Stimulated activated CD8-positive, alpha-beta memory T cell treated with anti-CD3 and anti-CD28 coated beads, Interleukin-4, amount 100 ng/mL, for 48 hours (primary cell): Measurements from ENCODE around the gene MRPS31.
"Not testable (repeated sequence)": the region's sequence is repeated elsewhere in the genome, so short reads cannot be mapped to it uniquely, and the experiment has no call there.

ENCODE experiments used
- DNase-seq: peaks from one replicate; pipeline ENCODE4 v3.0.0-alpha.2; 2020

MRPS31 gene

GRCh38 chr13:40789275-40790153, 18.5 kb upstream of the MRPS31 start, which contains the start of gene SLC25A15:
SLC25A15 (plus strand) TSS chr13:40789611; CDS start chr13:40793227, 3,616 bp downstream.
- peak; percentile 82 for DNase-seq

DNA sequence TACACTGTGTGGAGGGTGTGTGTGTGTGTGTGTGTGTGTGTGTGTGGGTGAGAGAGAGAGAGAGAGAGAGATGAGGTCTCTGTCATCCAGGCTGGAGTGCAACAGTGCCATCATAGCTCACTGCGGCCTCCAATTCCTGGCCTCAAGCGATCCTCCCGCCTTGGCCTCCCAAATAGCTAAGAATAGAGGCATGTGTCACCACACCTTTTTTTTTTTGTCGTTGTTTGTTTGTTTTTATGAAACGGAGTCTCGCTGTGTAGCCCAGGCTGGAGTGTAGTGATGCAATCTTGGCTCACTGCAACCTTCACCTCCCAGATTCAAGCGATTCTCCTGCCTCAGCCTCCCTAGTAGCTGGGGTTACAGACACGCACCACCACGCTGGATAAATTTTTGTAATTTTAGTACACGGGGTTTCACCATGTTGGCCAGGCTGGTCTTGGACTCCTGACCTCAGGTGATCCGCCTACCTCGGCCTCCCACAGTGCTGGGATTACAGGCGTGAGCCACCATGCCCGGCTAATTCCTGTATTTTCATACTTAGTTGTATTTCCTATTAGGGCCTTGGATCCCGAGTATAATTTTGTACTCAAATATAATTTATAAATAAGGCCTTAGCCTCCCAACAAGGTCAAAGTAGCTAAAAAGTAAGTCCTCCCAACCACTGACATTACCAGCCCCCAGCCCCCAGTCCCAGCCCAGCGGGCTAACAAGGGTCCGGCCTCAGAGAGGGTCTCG, 17.7 kb upstream of the MRPS31 start:
- DNase-seq: peak; percentile 49

GRCh38 chr13:40787062-40787461, 16.1 kb upstream of the MRPS31 start:
- no peak for DNase-seq

DNA sequence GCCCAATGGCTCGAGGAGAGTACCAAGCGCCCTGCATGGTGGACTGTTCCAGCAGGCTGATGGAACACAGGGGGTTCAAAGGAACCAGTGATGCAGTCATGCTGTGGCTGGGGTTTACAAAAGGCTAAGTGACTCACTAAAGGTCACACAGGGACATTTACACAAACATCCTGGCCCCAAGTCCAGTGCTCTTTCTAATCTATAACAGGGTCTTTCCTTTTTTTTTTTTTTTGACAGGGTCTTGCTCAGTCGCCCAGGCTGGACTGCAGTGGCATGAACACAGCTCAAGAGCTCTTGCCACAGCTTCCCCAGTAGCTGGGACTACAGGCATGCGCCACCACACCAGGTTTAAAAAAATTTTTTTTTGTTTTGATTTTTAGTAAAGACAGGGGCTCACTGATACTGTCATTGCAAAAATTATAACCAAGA, 15.6 kb upstream of the MRPS31 start:
- DNase-seq: peak; percentile 55

- DNase-seq: no peak
Measured at GRCh38 chr13:40784540-40784939, 13.6 kb upstream of the MRPS31 start.

- not testable (repeated sequence) for DNase-seq
Measured at GRCh38 chr13:40782971-40783370, 12.0 kb upstream of the MRPS31 start.

DNA sequence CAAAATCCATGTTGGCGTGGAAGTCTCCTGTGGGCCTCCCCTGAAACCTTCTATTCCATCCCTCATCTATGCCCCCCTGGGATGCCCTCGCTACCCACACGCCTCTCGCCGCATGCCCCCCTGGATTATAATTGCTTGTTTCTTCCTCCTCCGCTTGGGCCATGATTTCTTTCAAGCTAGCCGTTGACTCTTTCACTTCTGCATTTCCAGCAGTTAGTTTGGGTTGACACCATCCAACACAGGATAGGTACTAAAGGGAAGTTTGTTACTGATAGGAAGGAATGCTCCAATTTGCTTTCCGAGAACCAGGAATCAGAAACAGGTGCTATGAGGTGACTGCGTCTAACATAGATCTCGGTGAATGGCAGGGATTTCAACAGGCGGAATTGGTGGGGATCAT, 10.7 kb upstream of the MRPS31 start:
- DNase-seq: no peak

- no peak for DNase-seq
Measured at GRCh38 chr13:40780822-40781401, 9.9 kb upstream of the MRPS31 start.

- no peak for DNase-seq
Measured at GRCh38 chr13:40779796-40780285, 8.9 kb upstream of the MRPS31 start.

GRCh38 chr13:40779049-40779448, 8.1 kb upstream of the MRPS31 start:
- no peak for DNase-seq

DNA sequence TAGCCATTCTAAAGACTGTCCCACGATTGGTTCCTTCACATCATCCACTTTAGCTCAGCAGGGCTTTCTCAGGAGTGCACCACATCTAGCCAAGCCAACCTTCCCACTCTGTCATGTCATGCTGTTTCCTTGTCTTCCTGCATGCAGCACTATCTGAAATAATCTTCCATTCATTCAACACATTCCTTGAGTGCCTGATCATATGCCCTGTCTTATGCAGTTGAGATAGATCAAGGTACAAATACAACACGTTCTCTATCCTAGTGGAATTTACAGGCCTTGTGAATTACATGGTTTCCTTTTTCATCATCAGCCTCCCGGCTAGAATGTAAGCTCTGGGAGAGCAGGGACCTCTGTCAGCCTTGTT, 6.8 kb upstream of the MRPS31 start:
- no peak for DNase-seq

DNA sequence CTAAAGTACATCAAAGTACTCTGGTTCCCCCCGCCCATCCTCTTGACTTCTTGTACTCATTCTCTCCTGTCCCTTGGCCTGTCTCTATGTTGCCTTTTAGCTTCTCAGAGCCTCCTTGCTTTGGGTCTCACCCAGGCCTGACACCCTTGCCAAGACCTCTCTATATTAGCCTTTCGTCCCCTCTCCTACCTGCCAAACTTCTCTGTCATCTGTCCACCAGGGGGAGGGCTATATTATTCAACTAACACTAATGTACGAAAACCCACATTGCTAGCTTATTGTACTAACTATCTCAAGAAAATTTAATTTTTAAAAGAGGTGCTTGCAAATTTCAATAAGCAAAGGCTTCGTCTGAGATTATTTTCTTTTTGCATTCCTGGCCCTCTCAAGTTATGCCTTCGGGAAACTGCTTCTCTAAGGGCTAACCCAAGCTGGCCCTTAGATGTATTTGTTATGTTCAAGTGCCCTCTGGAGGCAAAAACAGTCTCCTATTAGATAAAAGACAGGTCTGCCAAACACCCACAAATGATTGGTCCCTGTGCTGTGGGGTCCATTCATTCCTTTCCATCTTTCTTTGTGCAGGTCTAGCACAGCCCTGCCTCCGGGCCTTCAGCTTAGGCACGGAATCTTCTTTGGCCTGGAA, 6.3 kb upstream of the MRPS31 start:
- DNase-seq: peak; percentile 62

DNA sequence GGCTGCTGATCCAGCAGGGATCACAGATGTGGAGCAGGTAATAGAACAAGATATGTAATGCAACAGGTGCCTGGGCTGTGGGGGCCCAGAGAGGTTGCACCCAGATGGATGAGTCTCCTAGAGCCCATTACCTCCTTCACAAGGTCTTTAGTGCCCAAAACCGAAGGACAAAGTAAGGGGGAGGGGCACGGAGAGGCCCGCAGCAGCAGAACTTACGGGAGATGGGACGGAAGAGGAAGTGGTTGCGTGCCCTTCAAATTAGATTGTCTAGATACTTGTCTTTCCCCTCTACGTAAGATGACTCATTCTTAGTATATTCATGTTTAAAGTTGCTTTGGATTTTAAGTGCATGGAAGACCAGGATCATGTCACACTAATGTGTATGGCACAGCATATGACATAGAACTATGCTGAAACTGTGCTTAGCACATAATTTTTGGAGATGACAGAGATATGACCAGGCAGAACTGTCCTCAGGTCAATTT, 5.7 kb upstream of the MRPS31 start:
- DNase-seq: peak; percentile 74

DNA sequence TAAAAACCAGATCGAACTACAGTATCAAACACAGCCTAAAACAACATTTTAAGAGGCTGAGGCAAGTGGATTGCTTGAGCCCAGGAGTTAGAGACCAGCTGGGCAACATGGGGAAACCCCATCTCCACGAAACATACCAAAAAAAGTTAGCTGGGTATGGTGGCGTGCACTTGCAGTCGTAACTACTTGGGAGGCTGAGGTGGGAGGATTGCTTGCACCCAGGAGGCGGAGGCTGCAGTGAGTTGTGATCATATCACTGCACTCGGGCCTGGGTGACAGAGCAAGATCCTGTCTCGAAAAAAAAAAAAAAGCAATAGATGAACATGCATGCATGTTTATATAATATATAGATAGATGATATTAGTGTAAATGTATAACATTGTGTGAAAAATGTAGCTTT, 5.2 kb upstream of the MRPS31 start:
- peak; percentile 44 for DNase-seq

DNA sequence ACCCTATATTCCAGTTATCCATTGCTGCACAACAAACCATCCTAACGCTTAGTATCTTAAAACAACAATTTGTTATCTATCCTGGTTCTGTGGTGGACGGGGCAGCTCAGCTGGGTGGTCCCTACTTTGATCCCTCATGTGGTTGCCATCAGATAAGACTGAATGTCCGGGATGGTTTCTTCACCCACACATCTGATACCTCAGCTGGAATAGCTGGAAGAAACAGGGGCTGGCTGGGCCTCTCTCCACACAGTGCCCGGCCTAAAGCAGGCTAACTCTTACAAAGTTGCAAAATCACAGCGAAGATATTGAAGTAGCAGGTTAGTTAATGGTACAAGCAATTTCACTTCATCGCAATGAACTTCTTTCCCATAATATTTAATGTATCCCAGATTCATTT, 3.7 kb upstream of the MRPS31 start:
- DNase-seq: no peak

GRCh38 chr13:40772765-40773473, 1.9 kb upstream of the MRPS31 start:
- DNase-seq: no peak

DNA sequence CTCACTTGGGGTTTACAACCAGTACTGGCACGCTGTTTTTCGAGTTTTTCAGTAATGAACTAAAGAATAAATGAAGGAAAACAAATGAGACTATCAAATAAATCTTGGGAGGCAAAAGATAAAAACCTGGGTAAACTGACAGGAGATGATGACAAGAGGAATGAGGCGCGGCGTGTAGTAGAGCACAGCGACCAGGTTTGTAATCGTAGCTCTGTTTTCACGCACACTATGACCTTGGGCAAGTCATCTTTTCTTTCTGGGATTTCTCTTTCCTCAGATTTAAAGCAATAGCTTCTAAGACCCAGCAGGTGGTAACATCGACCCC, 419 bp downstream of the MRPS31 start:
- DNase-seq: no peak

DNA sequence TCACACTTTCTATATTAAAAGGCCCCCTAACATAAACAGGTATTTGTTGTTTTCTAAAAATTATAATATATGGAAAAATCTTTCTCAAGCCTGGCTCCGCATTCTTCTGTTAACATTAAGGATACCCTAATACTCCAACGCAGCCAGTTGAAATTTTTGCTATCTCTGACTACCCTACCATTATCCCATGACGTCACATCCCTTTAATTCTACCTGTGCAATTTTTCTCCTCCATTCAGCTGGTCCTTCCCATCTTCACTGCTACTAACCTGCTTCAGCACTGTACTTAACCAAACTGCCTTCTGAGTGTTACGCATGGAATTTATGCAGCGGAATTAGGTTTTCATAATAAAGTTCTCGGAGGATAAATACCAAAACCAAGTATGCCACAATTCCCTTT, 1.0 kb downstream of the MRPS31 start:
- DNase-seq: no peak

- DNase-seq: no peak
Measured at GRCh38 chr13:40765602-40766001, 5.4 kb downstream of the MRPS31 start.

GRCh38 chr13:40764587-40765403, 6.2 kb downstream of the MRPS31 start:
- DNase-seq: peak; percentile 63

- no peak for DNase-seq
Measured at GRCh38 chr13:40762849-40763248, 8.1 kb downstream of the MRPS31 start.
